Pancreas (tissue), 10 donors: ENCODE measurements around the gene SMIM21. TPM values are rescaled to one million over a fixed set of nuclear protein-coding genes. Genes with fewer than 3 reads are reported as not detected.

Source experiments
- ATAC-seq, 4 donors: fragments of 200-7000 bp; cut with Tn5 transposase; one replicate each; pipeline versions ENCODE4 v1.8.0 to v1.9.1; 2020; ENCODE audit warnings: mild to moderate bottlenecking in 4 of 4, moderate library complexity in 4 of 4
- DNase-seq, 6 donors: peaks; one replicate each; pipeline ENCODE4 v3.0.0-alpha.2; 2020
- FAIRE-seq: peaks from 2 replicates; lab custom pipeline; 2012; peaks lifted over from hg19 to GRCh38; lab: Jason Lieb, UNC
- H3K27ac ChIP-seq, 4 donors: fragments of 200-600 bp; sonication (generic); 1 replicate in 3 of 4; 2 replicates in 1 of 4; pipeline versions ENCODE4 v1.5.0 to v1.8.0; 2020
- H3K27me3 ChIP-seq, 4 donors: fragments of 200-600 bp; one replicate each; pipeline ENCODE4 v1.8.0; 2021
- H3K36me3 ChIP-seq, 3 donors: fragments of 200-600 bp; sonication (generic) in 1 of 3; one replicate each; pipeline versions ENCODE4 v1.5.0 to v1.8.0; 2020 to 2021
- H3K4me1 ChIP-seq, 3 donors: fragments of 200-600 bp; one replicate each; pipeline ENCODE4 v1.8.0; 2021
- H3K4me3 ChIP-seq, 4 donors: fragments of 200-600 bp; sonication (generic) in 2 of 4; one replicate each; pipeline versions ENCODE4 v1.5.0 to v1.8.0; 2020 to 2021
- H3K9me3 ChIP-seq, 4 donors: fragments of 200-600 bp; one replicate each; pipeline ENCODE4 v1.8.0; 2021
- CTCF ChIP-seq, 4 donors: fragments of 200-600 bp; sonication (generic) in 3 of 4; IDR thresholded peaks; one replicate each; pipeline versions ENCODE4 v1.5.0 to v1.8.0; 2021; ENCODE audit warnings: antibody characterized with exemption in 4 of 4
- WGBS, 2 donors: extraction: QIAGEN DNeasy Blood & Tissue Kit; methylation state at CpG; one replicate each; pipeline ENCODE4 v1.1.7; 2013; 5-methylcytosine and 5-hydroxymethylcytosine counted together
- intact Hi-C, 3 donors: fragments of 100-400 bp; cut with DNase I; formaldehyde crosslinking; loops; one replicate each; pipeline versions ENCODE4 v1.11.1 to v1.14.2; 2022
- polyA plus RNA-seq, 2 donors: library from polyadenylated mRNA; stranded (reverse); fragments of 200-250 nt; gene quantifications; one replicate each; pipeline ENCODE4 v1.2.3, GENCODE V29; 2013
- total RNA-seq, 6 donors: library from RNA; stranded (reverse); fragmentation: NEBNext Ultra II Directional in 4 of 6; extraction: Animal tissue kit (Norgen Biotek cat#: 25700) in 4 of 6; gene quantifications; one replicate each; pipeline versions ENCODE4 v1.2.1 to v1.2.4, GENCODE V29; 2021 to 2023
- donor health status: healthy with polysubstance abuse.
- donor health status: DM: no; HTN: no; CAD: no; lungs with moderate emphysema.
- donor health status: DM: no; HTN: no; CAD: no.
- donor health status: control.
- donor health status: control.
- donor health status: Bipolar disorder and iron deficiency.
- donor health status: DM: yes; HTN: yes; CAD: no.
- donor health status: DM: no; HTN: no; CAD: no.
- donor health status: DM: no; HTN: no; CAD: no.
- donor health status: DM: yes; HTN: yes; CAD: no.

Gene SMIM21
- total RNA-seq: not detected
- under 1 TPM in 1 of 2 donors, not detected in 1; 0.02 TPM for polyA plus RNA-seq

- no peak for FAIRE-seq
- no peaks in the 10 kb centered on the region for H3K9me3 ChIP-seq
- no peak within 1 kb of the TSS for H3K4me3 ChIP-seq
- intact Hi-C loops: no loop called here
- ATAC-seq: no peak
- H3K36me3 ChIP-seq: no peaks in the 10 kb centered on the region
- no peak for TF ChIP-seq CTCF (IDR thresholded peaks at IDR 0.05)
- no peak for DNase-seq
- no peaks in the 10 kb centered on the region for H3K4me1 ChIP-seq
- no peaks in the 10 kb centered on the region for H3K27me3 ChIP-seq
- no peak within 1 kb of the TSS for H3K27ac ChIP-seq
- WGBS, 2 donors: 69 to 78% methylated on average over 4 of the region's 4 CpGs
Observed at GRCh38 chr18:75427603-75428002, at the start of gene SMIM21. TSS of gene SMIM21 (minus strand) at chr18:75427703. CDS start at chr18:75427563, 140 bp downstream.

GRCh38 chr18:75475228-75475627 is 47.7 kb upstream of the SMIM21 start:
- Histone ChIP-seq H3K4me1 (no peaks in the 10 kb centered on the region), H3K4me3 (no peak overlapping the region), H3K36me3 (no peaks in the 10 kb centered on the region), H3K27me3 (no peaks in the 10 kb centered on the region), H3K27ac (no peak overlapping the region), H3K9me3 (no peaks in the 10 kb centered on the region)
- no peak for TF ChIP-seq CTCF (IDR thresholded peaks at IDR 0.05)
- WGBS, 2 donors: 29 to 34% methylated on average over 2 of the region's 2 CpGs
- no peak for FAIRE-seq
- no peak for DNase-seq
- intact Hi-C loops: no loop called here
- no peak for ATAC-seq

GRCh38 chr18:75474332-75474731 is 46.8 kb upstream of the SMIM21 start:
- intact Hi-C loops: no loop called here
- FAIRE-seq (no peak), ATAC-seq (no peak), DNase-seq (no peak)
- no peaks in the 10 kb centered on the region for H3K36me3 ChIP-seq
- no peaks in the 10 kb centered on the region for H3K4me1 ChIP-seq
- H3K4me3 ChIP-seq: no peak overlapping the region
- H3K9me3 ChIP-seq: no peaks in the 10 kb centered on the region
- no peaks in the 10 kb centered on the region for H3K27me3 ChIP-seq
- WGBS, 2 donors: 35 to 56% methylated on average over 2 of the region's 2 CpGs
- no peak for TF ChIP-seq CTCF (IDR thresholded peaks at IDR 0.05)
- H3K27ac ChIP-seq: no peak overlapping the region

GRCh38 chr18:75473316-75473715 is 45.8 kb upstream of the SMIM21 start:
- no peak for FAIRE-seq
- intact Hi-C loops: no loop called here
- no peak for DNase-seq
- no peak for ATAC-seq
- WGBS, 2 donors: 79 to 83% methylated on average over 4 of the region's 4 CpGs
- no peak overlapping the region for H3K4me3 ChIP-seq
- H3K27ac ChIP-seq: no peak overlapping the region
- no peaks in the 10 kb centered on the region for H3K4me1 ChIP-seq
- TF ChIP-seq CTCF (IDR thresholded peaks at IDR 0.05): no peak
- H3K36me3 ChIP-seq: no peaks in the 10 kb centered on the region
- H3K27me3 ChIP-seq: no peaks in the 10 kb centered on the region
- H3K9me3 ChIP-seq: no peaks in the 10 kb centered on the region

GRCh38 chr18:75472906-75473305 is 45.4 kb upstream of the SMIM21 start:
- no peaks in the 10 kb centered on the region for H3K4me1 ChIP-seq
- no peak for ATAC-seq
- H3K36me3 ChIP-seq: no peaks in the 10 kb centered on the region
- intact Hi-C loops: no loop called here
- no peak overlapping the region for H3K4me3 ChIP-seq
- no peak for TF ChIP-seq CTCF (IDR thresholded peaks at IDR 0.05)
- 51 to 57% methylated on average over 5 of the region's 5 CpGs for WGBS, 2 donors
- no peak for DNase-seq
- no peaks in the 10 kb centered on the region for H3K27me3 ChIP-seq
- H3K9me3 ChIP-seq: no peaks in the 10 kb centered on the region
- no peak for FAIRE-seq
- no peak overlapping the region for H3K27ac ChIP-seq
